ENCODE measurements around the gene AGAP1.

The AGAP1 gene

GRCh38 chr2:235719146-235719942 lies 225.5 kb downstream of the AGAP1 start:
- no peak overlapping the region for H3K4me3 ChIP-seq (ENCODE audit: low read length)
- TF ChIP-seq CTCF (IDR thresholded peaks at IDR 0.05; ENCODE audit: insufficient read depth, low read depth, low read length, missing control alignments) = no peak
- no peak for DNase-seq (ENCODE audit: low read depth)

GRCh38 chr2:235721625-235722024 lies 227.8 kb downstream of the AGAP1 start:
- no peak for TF ChIP-seq CTCF (IDR thresholded peaks at IDR 0.05; ENCODE audit: insufficient read depth, low read depth, low read length, missing control alignments)
- no peak overlapping the region for H3K4me3 ChIP-seq (ENCODE audit: low read length)
- no peak for DNase-seq (ENCODE audit: low read depth)

- DNase-seq (ENCODE audit: low read depth) = no peak
- no peak for TF ChIP-seq CTCF (IDR thresholded peaks at IDR 0.05; ENCODE audit: insufficient read depth, low read depth, low read length, missing control alignments)
- no peak overlapping the region for H3K4me3 ChIP-seq (ENCODE audit: low read length)
These were observed 229.0 kb downstream of the AGAP1 start for GRCh38 chr2:235722869-235723268.

- no peak for TF ChIP-seq CTCF (IDR thresholded peaks at IDR 0.05; ENCODE audit: insufficient read depth, low read depth, low read length, missing control alignments)
- H3K4me3 ChIP-seq (ENCODE audit: low read length) = no peak overlapping the region
- no peak for DNase-seq (ENCODE audit: low read depth)
These were observed 229.5 kb downstream of the AGAP1 start for GRCh38 chr2:235723371-235723770.

GRCh38 chr2:235723811-235724465 lies 230.1 kb downstream of the AGAP1 start:
- H3K4me3 ChIP-seq (ENCODE audit: low read length) = no peak overlapping the region
- TF ChIP-seq CTCF (IDR thresholded peaks at IDR 0.05; ENCODE audit: insufficient read depth, low read depth, low read length, missing control alignments) = no peak
- no peak for DNase-seq (ENCODE audit: low read depth)

- no peak for DNase-seq (ENCODE audit: low read depth)
- no peak overlapping the region for H3K4me3 ChIP-seq (ENCODE audit: low read length)
- no peak for TF ChIP-seq CTCF (IDR thresholded peaks at IDR 0.05; ENCODE audit: insufficient read depth, low read depth, low read length, missing control alignments)
These were observed 231.2 kb downstream of the AGAP1 start for GRCh38 chr2:235725016-235725489.

Measured in epithelial cell of esophagus (primary cell).